Central memory CD8-positive, alpha-beta T cell (primary cell): ENCODE measurements around the gene XXYLT1.
"Not testable (repeated sequence)": the region's sequence is repeated elsewhere in the genome, so short reads cannot be mapped to it uniquely, and the experiment has no call there.

Source experiments
- ATAC-seq: fragments of 150-1000 bp; cut with Tn5 transposase; replicated peaks from 2 replicates; pipeline ENCODE4 v1.10.0; 2022; ENCODE audit warnings: mild to moderate bottlenecking, moderate FRiP score, moderate number of reproducible peaks; ENCODE audit not compliant: poor library complexity, severe bottlenecking; ENCODE audit errors: extremely low read depth
- DNase-seq, 2 donors: peaks; one replicate each; pipeline ENCODE4 v3.0.0; 2021; ENCODE audit warnings: low spot score in 2 of 2
- H3K27ac Mint-ChIP-seq: one replicate; pipeline ENCODE4 v1.8.0; 2022; ENCODE audit warnings: low read depth, mild to moderate bottlenecking, moderate library complexity, mixed read lengths
- H3K27me3 Mint-ChIP-seq: one replicate; pipeline ENCODE4 v1.8.0; 2022; ENCODE audit warnings: mixed read lengths
- H3K36me3 Mint-ChIP-seq: one replicate; pipeline ENCODE4 v1.8.0; 2022; ENCODE audit warnings: mild to moderate bottlenecking, moderate library complexity, mixed read lengths; ENCODE audit not compliant: insufficient read depth
- H3K4me1 Mint-ChIP-seq: one replicate; pipeline ENCODE4 v1.8.0; 2022; ENCODE audit warnings: mixed read lengths
- H3K4me3 Mint-ChIP-seq: one replicate; pipeline ENCODE4 v1.8.0; 2022; ENCODE audit warnings: mild to moderate bottlenecking, moderate library complexity, mixed read lengths
- H3K9me3 Mint-ChIP-seq: one replicate; pipeline ENCODE4 v1.8.0; 2022; ENCODE audit warnings: mixed read lengths

The XXYLT1 gene

GRCh38 chr3:195098741-195099525 lies 172.0 kb downstream of the XXYLT1 start:
- H3K4me1 Mint-ChIP-seq = peaks cover 7% of the 10 kb centered on the region
- no peak overlapping the region for H3K4me3 Mint-ChIP-seq
- DNase-seq (no peak), ATAC-seq (no peak)
- peaks cover 3% of the 10 kb centered on the region for H3K36me3 Mint-ChIP-seq
- no peak overlapping the region for H3K27ac Mint-ChIP-seq
- no peaks in the 10 kb centered on the region for H3K27me3 Mint-ChIP-seq
- H3K9me3 Mint-ChIP-seq = no peaks in the 10 kb centered on the region

- no peak for DNase-seq
- Mint-ChIP-seq H3K4me3 (no peak overlapping the region), H3K27ac (no peak overlapping the region), H3K4me1 (peaks cover 7% of the 10 kb centered on the region), H3K27me3 (no peaks in the 10 kb centered on the region), H3K9me3 (no peaks in the 10 kb centered on the region), H3K36me3 (peaks cover 3% of the 10 kb centered on the region)
- ATAC-seq = no peak
These were observed 173.4 kb downstream of the XXYLT1 start for GRCh38 chr3:195097331-195098255.

- Mint-ChIP-seq H3K36me3 (peaks cover 3% of the 10 kb centered on the region), H3K4me3 (no peak overlapping the region), H3K4me1 (peaks cover 7% of the 10 kb centered on the region), H3K27ac (no peak overlapping the region), H3K27me3 (no peaks in the 10 kb centered on the region), H3K9me3 (no peaks in the 10 kb centered on the region)
- ATAC-seq = no peak
- no peak for DNase-seq
These were observed 174.3 kb downstream of the XXYLT1 start for GRCh38 chr3:195096484-195097330.

GRCh38 chr3:195096053-195096452 lies 174.9 kb downstream of the XXYLT1 start:
- Mint-ChIP-seq H3K4me3 (no peak overlapping the region), H3K9me3 (no peaks in the 10 kb centered on the region), H3K36me3 (peaks cover 3% of the 10 kb centered on the region), H3K27ac (no peak overlapping the region), H3K4me1 (peaks cover 7% of the 10 kb centered on the region), H3K27me3 (no peaks in the 10 kb centered on the region)
- DNase-seq (no peak), ATAC-seq (no peak)

GRCh38 chr3:195095704-195096036 lies 175.3 kb downstream of the XXYLT1 start:
- H3K4me3 Mint-ChIP-seq = no peak overlapping the region
- no peaks in the 10 kb centered on the region for H3K9me3 Mint-ChIP-seq
- peaks cover 3% of the 10 kb centered on the region for H3K36me3 Mint-ChIP-seq
- H3K4me1 Mint-ChIP-seq = peaks cover 7% of the 10 kb centered on the region
- ATAC-seq (no peak), DNase-seq (no peak)
- no peak overlapping the region for H3K27ac Mint-ChIP-seq
- no peaks in the 10 kb centered on the region for H3K27me3 Mint-ChIP-seq

GRCh38 chr3:195095035-195095703 lies 175.8 kb downstream of the XXYLT1 start:
- no peak overlapping the region for H3K4me3 Mint-ChIP-seq
- H3K36me3 Mint-ChIP-seq = peaks cover 3% of the 10 kb centered on the region
- no peaks in the 10 kb centered on the region for H3K9me3 Mint-ChIP-seq
- DNase-seq (no peak), ATAC-seq (no peak)
- H3K27me3 Mint-ChIP-seq = no peaks in the 10 kb centered on the region
- H3K4me1 Mint-ChIP-seq = peaks cover 7% of the 10 kb centered on the region
- no peak overlapping the region for H3K27ac Mint-ChIP-seq

GRCh38 chr3:195094191-195094921 lies 176.6 kb downstream of the XXYLT1 start:
- ATAC-seq = no peak
- H3K4me1 Mint-ChIP-seq = peaks cover 7% of the 10 kb centered on the region
- H3K4me3 Mint-ChIP-seq = no peak overlapping the region
- no peaks in the 10 kb centered on the region for H3K27me3 Mint-ChIP-seq
- H3K9me3 Mint-ChIP-seq = no peaks in the 10 kb centered on the region
- H3K36me3 Mint-ChIP-seq = peaks cover 3% of the 10 kb centered on the region
- no peak overlapping the region for H3K27ac Mint-ChIP-seq
- DNase-seq = no peak

- Mint-ChIP-seq H3K4me3 (no peak overlapping the region), H3K27ac (no peak overlapping the region), H3K27me3 (no peaks in the 10 kb centered on the region), H3K9me3 (no peaks in the 10 kb centered on the region), H3K36me3 (peaks cover 3% of the 10 kb centered on the region), H3K4me1 (peaks cover 7% of the 10 kb centered on the region)
- DNase-seq = no peak
- no peak for ATAC-seq
These were observed 177.2 kb downstream of the XXYLT1 start for GRCh38 chr3:195093731-195094130.

GRCh38 chr3:195087840-195088601 lies 182.9 kb downstream of the XXYLT1 start:
- not testable (repeated sequence) for ATAC-seq, H3K27me3 Mint-ChIP-seq, DNase-seq, H3K9me3 Mint-ChIP-seq, H3K36me3 Mint-ChIP-seq
- Mint-ChIP-seq H3K4me3 (peak overlapping the region; percentile 84), H3K4me1 (peaks cover 14% of the 10 kb centered on the region), H3K27ac (peak overlapping the region; percentile 95)

GRCh38 chr3:195087328-195087727 lies 183.6 kb downstream of the XXYLT1 start:
- peak overlapping the region; percentile 95 for H3K27ac Mint-ChIP-seq
- H3K27me3 Mint-ChIP-seq = no peaks in the 10 kb centered on the region
- peaks cover 14% of the 10 kb centered on the region for H3K4me1 Mint-ChIP-seq
- DNase-seq (no peak), ATAC-seq (no peak)
- H3K36me3 Mint-ChIP-seq = peaks cover 2% of the 10 kb centered on the region
- no peaks in the 10 kb centered on the region for H3K9me3 Mint-ChIP-seq
- H3K4me3 Mint-ChIP-seq = peak overlapping the region; percentile 84

GRCh38 chr3:195086885-195087284 lies 184.1 kb downstream of the XXYLT1 start:
- Mint-ChIP-seq H3K27ac (peak overlapping the region; percentile 95), H3K4me3 (no peak overlapping the region), H3K36me3 (peaks cover 2% of the 10 kb centered on the region), H3K27me3 (no peaks in the 10 kb centered on the region), H3K9me3 (no peaks in the 10 kb centered on the region), H3K4me1 (peaks cover 14% of the 10 kb centered on the region)
- ATAC-seq (no peak), DNase-seq (no peak)
